ENCODE measurements around the gene SENP8. TPM values are rescaled to one million over a fixed set of nuclear protein-coding genes. Genes with fewer than 3 reads are reported as not detected.

Gene SENP8
- total and polyA plus RNA-seq, 10 donors = 0.57 to 3.0 (median 1.4) TPM

GRCh38 chr15:72166716-72167417 lies 48.7 kb downstream of the SENP8 start:
- DNase-seq = peak; percentile 57
- Histone ChIP-seq H3K9me3 (no peaks in the 10 kb centered on the region), H3K4me3 (no peak overlapping the region), H3K4me1 (no peaks in the 10 kb centered on the region), H3K27ac (no peak overlapping the region), H3K36me3 (no peaks in the 10 kb centered on the region), H3K27me3 (replicated peaks in 1 of 7) (peaks cover 0 to 16% (median 0%) of the 10 kb centered on the region in 7 donors)
- 73 to 92% (median 88%) methylated on average over 4 to 5 of the region's 5 CpGs for WGBS, 5 donors
- TF ChIP-seq POLR2A (IDR thresholded peaks at IDR 0.05) (no peak), POLR2AphosphoS5 (IDR thresholded peaks at IDR 0.05) (no peak), CTCF (IDR thresholded peaks at IDR 0.05 in 8 of 11, conservative IDR thresholded peaks at IDR 0.05 in 3 of 11) (no peak)
- intact Hi-C loops (cut with DNase I; ENCODE audit: low total_unique reads) = no loop called here

GRCh38 chr15:72167445-72167844 lies 49.2 kb downstream of the SENP8 start:
- intact Hi-C loops (cut with DNase I; ENCODE audit: low total_unique reads) = no loop called here
- Histone ChIP-seq H3K4me3 (no peak overlapping the region), H3K36me3 (no peaks in the 10 kb centered on the region), H3K4me1 (no peaks in the 10 kb centered on the region), H3K9me3 (no peaks in the 10 kb centered on the region), H3K27me3 (replicated peaks in 1 of 7) (peaks cover 0 to 16% (median 0%) of the 10 kb centered on the region in 7 donors), H3K27ac (no peak overlapping the region)
- TF ChIP-seq POLR2A (IDR thresholded peaks at IDR 0.05) = no peak
- TF ChIP-seq POLR2AphosphoS5 (IDR thresholded peaks at IDR 0.05) = no peak
- TF ChIP-seq CTCF (IDR thresholded peaks at IDR 0.05 in 8 of 11, conservative IDR thresholded peaks at IDR 0.05 in 3 of 11) = no peak
- DNase-seq = peak; percentile 49
- 67 to 82% (median 75%) methylated on average over 1 to 6 of the region's 6 CpGs for WGBS, 5 donors

GRCh38 chr15:72168131-72168807 lies 50.1 kb downstream of the SENP8 start:
- Histone ChIP-seq H3K27ac (no peak overlapping the region), H3K9me3 (no peaks in the 10 kb centered on the region), H3K4me1 (no peaks in the 10 kb centered on the region), H3K27me3 (replicated peaks in 1 of 7) (peaks cover 0 to 16% (median 0%) of the 10 kb centered on the region in 7 donors), H3K36me3 (no peaks in the 10 kb centered on the region), H3K4me3 (no peak overlapping the region)
- TF ChIP-seq POLR2A (IDR thresholded peaks at IDR 0.05) = no peak
- TF ChIP-seq CTCF (IDR thresholded peaks at IDR 0.05 in 8 of 11, conservative IDR thresholded peaks at IDR 0.05 in 3 of 11) = no peak
- no peak for TF ChIP-seq POLR2AphosphoS5 (IDR thresholded peaks at IDR 0.05)
- intact Hi-C loops (cut with DNase I; ENCODE audit: low total_unique reads) = no loop called here
- 18 to 42% (median 21%) methylated on average over 7 of the region's 7 CpGs for WGBS, 5 donors
- peak; percentile 54 for DNase-seq

GRCh38 chr15:72168808-72169190 lies 50.6 kb downstream of the SENP8 start:
- Histone ChIP-seq H3K9me3 (no peaks in the 10 kb centered on the region), H3K4me3 (no peak overlapping the region), H3K27me3 (replicated peaks in 1 of 7) (peaks cover 0 to 16% (median 0%) of the 10 kb centered on the region in 7 donors), H3K27ac (no peak overlapping the region), H3K36me3 (no peaks in the 10 kb centered on the region), H3K4me1 (no peaks in the 10 kb centered on the region)
- intact Hi-C loops (cut with DNase I; ENCODE audit: low total_unique reads) = no loop called here
- 55 to 64% (median 61%) methylated on average over 4 of the region's 4 CpGs for WGBS, 5 donors
- DNase-seq = no peak
- TF ChIP-seq POLR2A (IDR thresholded peaks at IDR 0.05) = no peak
- TF ChIP-seq POLR2AphosphoS5 (IDR thresholded peaks at IDR 0.05) = no peak
- no peak for TF ChIP-seq CTCF (IDR thresholded peaks at IDR 0.05 in 8 of 11, conservative IDR thresholded peaks at IDR 0.05 in 3 of 11)
